GM19438 (cell line): ENCODE results near the gene SMIM44.
"Not testable (repeated sequence)": the region's sequence is repeated elsewhere in the genome, so short reads cannot be mapped to it uniquely, and the experiment has no call there.

Experiments used
- ATAC-seq: cut with Tn5 transposase; IDR thresholded peaks from one replicate; pipeline ENCODE4 v1.9.1; 2021; ENCODE audit warnings: low read depth; ENCODE audit not compliant: unreplicated experiment

Gene SMIM44

DNA sequence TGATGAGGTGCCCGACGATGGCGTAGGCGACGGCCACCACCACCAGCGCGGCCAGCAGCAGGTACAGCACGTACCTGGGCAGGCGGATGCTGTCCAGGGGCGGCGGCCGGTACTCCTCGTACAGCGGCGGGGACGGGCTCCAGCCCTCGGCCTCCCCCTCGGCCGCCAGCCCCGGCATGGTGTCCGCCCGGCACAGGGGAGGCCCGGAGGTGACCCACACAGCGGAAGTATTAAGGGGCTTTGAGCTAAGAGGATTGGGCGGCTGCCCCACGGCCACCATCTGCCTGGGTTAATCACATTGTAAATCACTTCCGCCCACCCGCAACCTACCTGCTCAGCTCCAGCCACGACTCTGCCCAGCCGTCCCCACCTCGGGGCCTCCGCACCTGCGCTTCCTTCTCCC lies at the start of gene SMIM44:
Gene SMIM44 (minus strand): TSS at position 216 of the 403 bp plus-strand sequence. CDS start 38 bp downstream, at position 178.
- no peak for ATAC-seq

- ATAC-seq, result no peak
These were observed 49.8 kb upstream of the SMIM44 start for GRCh38 chr19:3533033-3533432.

DNA sequence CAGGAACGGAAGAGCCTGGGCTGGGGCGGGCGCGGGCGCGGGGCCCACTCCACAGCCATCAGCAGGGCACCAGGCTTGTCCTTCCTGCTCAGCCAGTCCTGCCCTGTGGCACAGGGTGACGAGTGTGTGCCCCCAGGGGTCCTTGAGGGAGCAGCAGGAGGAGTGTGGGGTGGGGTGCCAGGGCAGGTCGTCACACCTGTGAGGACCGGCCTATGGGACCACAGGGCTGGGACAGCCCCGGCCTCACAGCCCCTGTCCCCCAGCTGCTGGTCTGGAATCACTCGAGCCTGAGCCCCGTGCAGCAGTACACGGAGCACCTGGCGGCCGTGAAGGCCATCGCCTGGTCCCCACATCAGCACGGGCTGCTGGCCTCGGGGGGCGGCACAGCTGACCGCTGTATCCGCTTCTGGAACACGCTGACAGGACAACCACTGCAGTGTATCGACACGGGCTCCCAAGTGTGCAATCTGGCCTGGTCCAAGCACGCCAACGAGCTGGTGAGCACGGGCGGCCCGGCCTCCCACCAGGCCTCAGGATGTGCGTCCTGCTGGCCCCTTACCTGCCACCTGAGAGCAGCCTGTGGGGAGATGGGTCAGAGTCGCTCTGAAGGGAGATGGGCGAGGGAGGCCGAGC lies 49.0 kb upstream of the SMIM44 start:
- no peak for ATAC-seq

DNA sequence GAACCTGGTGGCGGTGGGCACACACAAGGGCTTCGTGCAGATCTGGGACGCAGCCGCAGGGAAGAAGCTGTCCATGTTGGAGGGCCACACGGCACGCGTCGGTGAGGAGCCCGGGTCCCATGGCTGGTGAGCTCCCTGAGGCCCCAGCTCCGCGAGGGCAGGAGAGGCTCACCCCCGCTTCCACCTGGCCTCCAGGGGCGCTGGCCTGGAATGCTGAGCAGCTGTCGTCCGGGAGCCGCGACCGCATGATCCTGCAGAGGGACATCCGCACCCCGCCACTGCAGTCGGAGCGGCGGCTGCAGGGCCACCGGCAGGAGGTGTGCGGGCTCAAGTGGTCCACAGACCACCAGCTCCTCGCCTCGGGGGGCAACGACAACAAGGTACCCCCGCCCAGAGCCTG lies 48.5 kb upstream of the SMIM44 start:
- no peak for ATAC-seq

DNA sequence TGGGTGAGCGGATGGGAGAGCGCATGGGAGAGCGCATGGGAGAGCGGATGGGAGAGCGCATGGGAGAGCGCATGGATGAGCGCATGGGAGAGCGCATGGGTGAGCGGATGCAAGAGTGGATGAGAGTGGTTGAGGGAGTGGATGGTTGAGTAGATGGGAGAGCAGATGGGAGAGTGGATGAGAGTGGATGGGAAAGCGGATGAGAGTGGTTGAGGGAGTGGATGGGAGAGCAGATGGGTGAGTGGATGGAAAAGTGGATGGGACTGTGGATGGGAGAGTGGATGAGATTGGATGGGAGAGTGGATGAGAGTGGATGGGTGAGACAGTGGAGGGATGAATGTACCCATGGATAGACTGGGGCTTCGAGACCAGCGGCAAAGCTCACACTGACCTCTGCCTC lies 47.1 kb upstream of the SMIM44 start:
- ATAC-seq, result no peak

GRCh38 chr19:3529299-3529698 lies 46.1 kb upstream of the SMIM44 start:
- not testable (repeated sequence) for ATAC-seq

GRCh38 chr19:3528539-3529211 lies 45.4 kb upstream of the SMIM44 start:
- no peak for ATAC-seq

- no peak for ATAC-seq
These were observed 44.8 kb upstream of the SMIM44 start for GRCh38 chr19:3528080-3528479.

- ATAC-seq, result no peak
These were observed 44.1 kb upstream of the SMIM44 start for GRCh38 chr19:3527238-3527910.

GRCh38 chr19:3526507-3527237 lies 43.4 kb upstream of the SMIM44 start:
- no peak for ATAC-seq

GRCh38 chr19:3524904-3525451 lies 41.7 kb upstream of the SMIM44 start:
- no peak for ATAC-seq

DNA sequence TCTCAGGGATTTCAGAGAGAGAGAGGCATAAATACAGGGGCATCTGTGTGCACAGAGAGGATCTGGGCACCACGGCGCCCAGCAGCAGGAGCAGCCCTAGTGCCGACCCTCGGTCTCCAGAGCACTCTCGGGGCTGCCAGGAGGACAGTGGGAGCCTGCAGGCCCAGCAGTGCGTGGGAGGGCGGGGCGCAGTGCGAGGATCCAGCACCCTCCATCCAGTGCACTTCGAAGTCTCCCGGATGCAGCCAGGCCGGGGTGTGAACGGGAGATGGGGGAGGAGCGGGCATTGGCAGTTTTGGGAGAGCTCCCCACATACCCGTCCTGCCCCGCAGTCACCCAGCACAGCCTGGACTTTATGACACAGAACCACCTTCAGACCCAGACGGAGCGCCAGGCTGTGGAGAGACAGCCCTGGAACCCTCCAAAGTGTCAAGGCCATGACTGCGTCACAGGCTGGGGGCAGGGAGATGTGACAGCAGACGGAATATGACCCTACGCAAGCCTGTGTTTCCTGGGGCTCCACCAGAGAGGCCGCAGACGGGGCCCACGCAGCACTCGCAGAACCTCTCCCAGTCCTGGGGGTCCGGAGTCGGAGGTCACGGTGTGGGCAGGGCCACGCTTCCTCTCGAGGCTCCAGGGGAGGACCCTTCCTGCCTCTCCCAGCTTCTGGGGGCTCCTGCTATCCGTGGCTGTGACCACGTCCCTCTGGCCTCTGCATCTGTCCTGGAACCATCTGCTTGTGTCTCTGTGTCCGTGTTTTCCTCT lies 41.0 kb upstream of the SMIM44 start:
- no peak for ATAC-seq

DNA sequence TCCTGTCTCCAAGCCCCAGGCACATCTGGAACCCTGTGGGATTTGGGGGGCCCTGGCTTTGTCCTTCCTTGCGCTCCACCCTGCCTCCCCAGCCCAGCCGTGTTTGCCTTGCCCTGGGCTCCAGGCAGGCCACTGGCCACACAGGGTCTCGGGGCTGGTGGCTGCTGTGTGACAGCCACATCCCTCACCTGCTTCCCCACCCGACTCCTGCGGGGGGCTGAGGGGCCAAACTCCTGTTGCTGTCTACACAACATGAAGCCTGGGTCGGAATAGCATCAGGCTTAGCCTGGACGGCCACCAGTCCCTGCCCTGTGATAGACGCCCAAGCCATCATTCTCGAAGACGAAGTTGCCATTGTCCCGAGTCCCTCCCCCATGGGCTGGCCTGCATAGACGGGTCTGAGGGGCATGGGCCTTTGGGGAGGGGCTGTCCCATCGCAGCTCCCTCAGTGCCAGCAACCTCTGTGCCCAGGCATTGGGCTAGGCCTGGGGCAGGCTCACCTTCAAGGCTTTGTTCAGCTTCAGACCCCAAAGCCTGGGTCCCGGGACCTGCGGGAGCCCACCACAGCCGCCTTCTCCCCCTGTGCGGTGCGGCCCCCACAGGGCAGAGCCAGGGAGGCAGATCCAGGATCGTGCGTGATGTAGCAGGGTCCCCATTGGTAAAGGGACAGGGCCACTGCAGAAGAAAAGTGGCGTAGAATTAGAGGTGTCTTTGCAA lies 40.3 kb upstream of the SMIM44 start:
- ATAC-seq, result no peak

GRCh38 chr19:3522421-3523360 lies 39.5 kb upstream of the SMIM44 start:
- ATAC-seq, result no peak

DNA sequence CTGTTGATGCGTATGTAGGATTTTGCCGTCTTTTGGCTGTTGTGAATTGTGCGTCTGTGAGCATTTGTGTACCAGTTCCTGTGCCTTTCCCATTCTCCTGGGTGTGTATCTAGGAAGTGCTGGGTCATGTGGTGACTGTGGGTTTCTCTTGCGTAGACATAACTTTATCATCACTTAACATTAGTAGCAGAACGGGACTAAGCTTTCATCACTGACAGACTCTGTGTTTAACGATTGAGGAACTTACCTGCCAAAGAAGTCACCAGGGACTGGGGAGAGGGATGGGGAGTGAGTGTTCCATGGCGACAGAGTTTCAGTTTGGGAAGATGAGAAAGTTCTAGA lies 37.8 kb upstream of the SMIM44 start:
- no peak for ATAC-seq

GRCh38 chr19:3520166-3521103 lies 37.2 kb upstream of the SMIM44 start:
- ATAC-seq, result no peak

DNA sequence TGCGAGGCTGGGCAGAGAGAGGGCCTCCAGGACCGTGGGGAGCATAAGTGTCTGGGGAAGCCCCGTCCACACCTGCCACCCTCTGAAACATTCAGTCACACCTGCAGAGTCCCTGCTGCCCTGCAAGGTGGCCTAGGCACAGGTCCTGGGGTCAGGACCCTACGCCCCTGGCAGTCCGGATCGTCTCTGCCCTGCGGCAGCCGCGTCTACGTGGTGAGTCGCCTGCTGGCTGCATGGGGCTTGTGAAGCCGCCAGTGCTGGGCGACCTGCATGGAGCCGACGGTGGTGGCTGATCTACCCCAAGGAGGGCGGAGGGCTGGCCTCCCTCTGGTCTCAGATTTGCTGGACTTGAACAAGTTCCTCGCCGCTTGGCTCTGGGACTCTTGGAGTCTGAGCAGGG lies 35.9 kb upstream of the SMIM44 start:
- ATAC-seq, result no peak

GRCh38 chr19:3518659-3519058 lies 35.4 kb upstream of the SMIM44 start:
- ATAC-seq, result no peak
